GM18858 (cell line): Measurements from ENCODE around the gene GRIK1.
"Not testable (repeated sequence)": the region's sequence is repeated elsewhere in the genome, so short reads cannot be mapped to it uniquely, and the experiment has no call there.

Experiments
- ATAC-seq: cut with Tn5 transposase; IDR thresholded peaks from one replicate; pipeline ENCODE4 v1.9.1; 2021; ENCODE audit not compliant: unreplicated experiment

GRIK1 gene

GRCh38 chr21:29624776-29625175 lies 315.0 kb downstream of the GRIK1 start:
- no peak for ATAC-seq

DNA sequence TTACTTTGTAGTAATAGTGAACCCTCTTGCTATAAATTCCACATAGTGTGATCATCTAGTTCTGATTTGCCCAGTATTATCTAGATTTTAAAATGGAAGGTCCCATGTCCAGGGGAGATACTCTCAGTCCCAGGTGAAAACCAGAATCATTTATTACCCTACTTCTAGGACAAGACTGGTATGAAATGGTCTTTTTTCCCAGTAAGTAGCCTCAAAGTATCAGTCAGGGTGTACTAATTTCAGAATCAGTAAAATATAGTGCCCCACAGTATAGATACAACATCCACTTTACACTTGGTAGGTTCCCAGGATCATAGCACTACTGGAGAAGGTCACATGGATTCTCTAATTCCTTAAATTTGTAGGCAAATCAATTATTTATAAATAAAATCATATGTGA lies 318.3 kb downstream of the GRIK1 start:
- no peak for ATAC-seq

GRCh38 chr21:29616209-29616751 lies 323.5 kb downstream of the GRIK1 start:
- no peak for ATAC-seq

- no peak for ATAC-seq
Observed at GRCh38 chr21:29613877-29614276, 325.9 kb downstream of the GRIK1 start.

- ATAC-seq: no peak
Observed at GRCh38 chr21:29613021-29613420, 326.8 kb downstream of the GRIK1 start.

DNA sequence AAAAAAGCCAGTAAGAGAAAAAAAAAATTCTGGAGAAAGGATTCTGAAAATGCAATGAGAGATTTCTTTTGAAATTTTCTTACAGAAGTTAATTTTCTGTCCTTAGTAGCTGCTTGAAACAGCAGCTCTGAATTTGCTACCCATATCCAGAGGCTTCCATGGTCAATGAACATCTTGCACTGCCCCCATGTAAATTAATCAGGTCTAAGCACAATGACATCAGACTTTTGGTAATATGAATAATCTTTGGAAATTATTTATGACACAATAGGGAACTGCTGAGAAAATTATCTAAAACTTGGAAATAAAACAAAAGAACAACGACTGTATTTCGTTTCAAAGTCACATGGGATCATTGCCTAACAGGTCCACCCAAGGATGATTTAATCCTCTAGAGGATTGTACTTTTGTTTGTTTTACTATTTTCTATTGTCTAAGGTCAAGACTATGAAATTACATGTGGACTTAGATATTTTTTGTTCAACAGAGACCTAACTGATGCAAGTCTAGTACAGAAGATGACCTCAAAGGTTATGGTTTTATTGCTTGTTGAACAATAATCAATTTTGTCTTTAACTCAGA lies 328.9 kb downstream of the GRIK1 start:
- no peak for ATAC-seq

- no peak for ATAC-seq
Observed at GRCh38 chr21:29606613-29607012, 333.2 kb downstream of the GRIK1 start.

- not testable (repeated sequence) for ATAC-seq
Observed at GRCh38 chr21:29605219-29605618, 334.6 kb downstream of the GRIK1 start.

DNA sequence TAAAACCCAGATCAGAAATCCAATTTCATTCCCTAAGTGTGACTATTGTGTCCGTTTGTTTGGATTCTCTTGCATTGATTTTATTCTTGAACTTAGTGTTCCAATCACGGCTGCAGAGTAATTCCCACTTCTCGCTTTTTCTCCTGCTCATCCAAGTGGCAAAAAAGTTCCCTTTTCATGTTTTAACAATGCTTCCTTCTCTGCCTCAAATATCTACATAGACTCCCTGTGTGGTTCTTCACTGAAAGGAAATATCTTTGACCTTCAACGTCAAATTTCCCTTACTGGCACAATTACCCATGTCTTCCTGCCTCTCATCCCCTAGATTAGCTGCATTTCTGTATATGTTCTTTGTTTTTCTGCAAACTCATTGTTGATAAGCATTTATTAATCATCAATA lies 335.7 kb downstream of the GRIK1 start:
- no peak for ATAC-seq

- no peak for ATAC-seq
Observed at GRCh38 chr21:29601047-29601446, 338.7 kb downstream of the GRIK1 start.

DNA sequence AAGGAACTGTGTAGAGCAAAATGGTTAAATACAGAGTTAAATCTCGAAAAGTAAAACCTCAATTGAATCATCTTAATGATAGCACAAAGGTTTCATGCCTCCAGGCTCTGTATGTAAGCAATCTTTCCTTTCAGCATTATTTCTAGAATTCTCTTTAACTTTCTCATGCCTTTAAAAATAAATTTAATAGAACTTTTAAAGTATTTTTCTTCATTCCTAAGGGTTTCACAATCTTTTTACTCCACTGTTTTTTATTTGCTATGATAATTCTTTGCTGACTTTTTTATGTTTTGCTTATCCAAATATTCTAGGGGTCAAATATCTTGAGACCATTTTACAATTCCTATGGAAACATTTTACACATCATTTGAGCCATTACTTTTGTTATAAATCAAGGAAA lies 353.1 kb downstream of the GRIK1 start:
- ATAC-seq: no peak

GRCh38 chr21:29585462-29585861 lies 354.3 kb downstream of the GRIK1 start:
- ATAC-seq: no peak

DNA sequence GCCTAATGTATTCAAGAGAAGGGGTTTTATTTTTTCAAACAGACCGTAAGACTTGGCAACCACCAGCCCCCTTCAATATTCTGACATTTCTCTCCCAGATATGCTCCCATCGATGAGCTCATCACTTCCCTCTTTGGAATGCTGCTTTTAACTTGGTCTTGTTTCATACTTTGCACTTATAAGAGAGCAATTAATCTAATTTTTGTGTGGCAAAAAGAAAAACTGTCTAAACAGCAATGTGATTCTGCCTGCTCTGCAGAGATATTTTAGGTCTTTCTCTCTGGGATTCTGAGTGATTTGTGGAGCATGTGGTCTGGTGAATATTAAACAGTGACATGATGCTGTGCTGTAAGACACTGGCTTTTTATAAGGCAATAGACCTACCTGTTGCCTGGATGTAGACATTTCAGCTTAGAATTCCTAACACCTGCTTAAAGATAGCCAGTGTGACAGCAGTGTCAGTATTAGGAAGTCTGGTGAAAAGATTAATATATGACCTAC lies 356.3 kb downstream of the GRIK1 start:
- ATAC-seq: no peak

DNA sequence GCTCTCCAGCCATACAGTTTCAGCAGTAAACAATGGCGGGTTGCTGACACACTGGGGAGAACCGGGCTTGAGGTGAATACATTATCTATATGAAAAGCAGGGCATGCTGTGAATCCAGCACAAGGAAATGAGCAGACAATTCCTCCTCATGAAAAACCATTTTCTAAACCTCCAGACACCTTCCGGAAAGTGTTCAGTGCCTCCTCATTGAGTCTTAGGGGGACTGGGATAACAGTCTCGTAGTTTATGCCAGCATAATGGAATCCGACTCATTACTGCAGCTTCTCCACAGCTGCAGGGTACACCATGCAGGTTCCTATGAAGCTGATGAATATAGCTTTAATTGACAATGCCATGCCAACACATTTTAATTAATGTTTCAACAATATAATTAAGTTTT lies 356.9 kb downstream of the GRIK1 start:
- ATAC-seq: no peak

DNA sequence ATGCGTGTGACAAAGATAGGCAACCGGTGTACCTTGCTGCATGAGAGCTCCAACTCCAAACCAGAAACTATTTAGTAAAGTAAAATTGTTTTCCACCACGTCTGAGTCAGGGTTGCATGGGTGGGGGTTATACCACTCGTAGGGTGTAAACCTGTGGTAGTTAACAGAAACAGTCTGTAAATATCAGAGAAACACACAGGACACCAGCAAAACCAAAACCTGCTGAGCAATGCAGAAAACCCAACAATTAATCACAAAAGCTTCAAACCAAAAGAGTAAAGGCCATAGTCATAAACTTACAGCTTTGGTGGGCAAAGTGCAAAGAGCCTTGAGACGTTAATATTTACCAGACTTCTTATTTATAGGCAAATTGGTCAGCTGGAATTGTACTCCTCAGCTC lies 358.4 kb downstream of the GRIK1 start:
- no peak for ATAC-seq

- no peak for ATAC-seq
Observed at GRCh38 chr21:29580732-29581285, 359.0 kb downstream of the GRIK1 start.

DNA sequence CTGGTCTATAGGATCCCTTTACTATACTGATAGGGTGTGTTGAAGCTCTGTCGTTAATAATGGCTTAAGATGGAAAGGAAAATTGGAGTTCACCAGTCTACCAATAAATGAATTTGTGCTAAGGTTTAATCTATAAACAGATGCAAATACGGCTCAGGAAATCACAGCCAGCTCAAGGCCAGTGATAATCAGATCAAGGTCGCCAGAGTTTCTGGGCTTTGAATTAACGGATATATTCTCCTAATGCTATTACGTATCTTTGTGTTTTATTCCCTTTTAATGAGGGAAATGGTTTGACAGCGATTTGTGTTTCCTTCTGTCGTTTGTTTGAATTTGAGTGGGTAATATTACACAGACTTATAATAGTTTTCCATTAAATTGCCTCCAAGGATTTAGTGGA lies 361.5 kb downstream of the GRIK1 start:
- ATAC-seq: no peak

DNA sequence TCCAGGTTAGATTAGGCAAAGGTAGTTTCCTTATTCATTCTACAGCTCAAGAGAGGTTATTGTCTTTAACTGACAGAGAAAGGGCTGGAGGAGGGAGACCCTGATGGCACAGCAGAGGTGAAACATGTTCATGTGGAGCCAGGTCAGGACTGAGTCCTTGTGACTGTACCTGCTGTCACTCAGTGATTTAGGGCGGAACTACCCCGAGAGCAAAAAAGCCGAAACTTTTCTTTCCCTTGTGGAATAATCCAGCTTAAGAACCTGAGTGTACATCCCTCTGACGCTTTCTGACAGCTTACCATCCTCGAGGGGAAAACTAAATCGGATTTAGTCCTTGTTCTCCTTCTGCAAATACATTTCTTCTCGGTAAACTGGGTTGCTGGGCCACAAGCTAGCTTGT lies 367.8 kb downstream of the GRIK1 start:
- ATAC-seq: no peak

- ATAC-seq: no peak
Observed at GRCh38 chr21:29568020-29568697, 371.6 kb downstream of the GRIK1 start.

GRCh38 chr21:29557931-29558725 lies 381.7 kb downstream of the GRIK1 start:
- ATAC-seq: no peak

- ATAC-seq: no peak
Observed at GRCh38 chr21:29557200-29557599, 382.6 kb downstream of the GRIK1 start.
